Motor neuron (in vitro differentiated cells): ENCODE results near the gene SRCAP. TPM values are rescaled to one million over a fixed set of nuclear protein-coding genes. Genes with fewer than 3 reads are reported as not detected.

Experiments
- ATAC-seq, 8 experiments: fragments of 200-7000 bp; cut with Tn5 transposase; replicated peaks in 6 of 8; 2 replicates each; pipeline ENCODE4 v1.8.0; 2021; ENCODE audit warnings: mild to moderate bottlenecking in 8 of 8, moderate library complexity in 8 of 8
- H3K27ac ChIP-seq, 2 donors: fragments of 250-450 bp; sonication (Bioruptor Pico); 2 replicates each; pipeline ENCODE4 v1.9.0; 2021; ENCODE audit warnings: antibody characterized with exemption in 2 of 2, mild to moderate bottlenecking in 2 of 2, moderate library complexity in 1 of 2
- H3K4me1 ChIP-seq, 2 donors: fragments of 250-450 bp; sonication (Bioruptor Pico); replicated peaks in 1 of 2; 2 replicates each; pipeline ENCODE4 v1.6.1; 2021; ENCODE audit warnings: antibody characterized with exemption in 2 of 2, mild to moderate bottlenecking in 2 of 2, moderate library complexity in 1 of 2
- H3K4me3 ChIP-seq, 5 donors: fragments of 250-450 bp; sonication (Bioruptor Pico); 2 replicates each; pipeline ENCODE4 v1.9.0; 2021; ENCODE audit warnings: antibody characterized with exemption in 5 of 5, mild to moderate bottlenecking in 5 of 5, moderate library complexity in 4 of 5
- WGBS, 10 experiments: fragments of 450-650 bp; shearing (Covaris generic); methylation state at CpG; one replicate each; pipeline ENCODE4 v1.0.0; 2022; 5-methylcytosine and 5-hydroxymethylcytosine counted together
- in situ Hi-C, 9 experiments: fragments of 400-800 bp; cut with MboI; loops; one replicate each; pipeline ENCODE4 v1.15.0; 2021; ENCODE audit warnings: low sequenced_read_pairs in 9 of 9, low pct_unique_long_range_greater_than_20kb in 2 of 9; ENCODE audit not compliant: unreplicated experiment in 9 of 9
- total RNA-seq, 8 experiments: library from RNA; unstranded; fragments of 300-600 nt; gene quantifications; 2 replicates each; pipeline versions ENCODE4 v1.2.3 to v1.2.4, GENCODE V29; 2022

The SRCAP gene
- total RNA-seq, 8 experiments from 2014 or later, result 6.1 to 47.8 (median 11.3) TPM

DNA sequence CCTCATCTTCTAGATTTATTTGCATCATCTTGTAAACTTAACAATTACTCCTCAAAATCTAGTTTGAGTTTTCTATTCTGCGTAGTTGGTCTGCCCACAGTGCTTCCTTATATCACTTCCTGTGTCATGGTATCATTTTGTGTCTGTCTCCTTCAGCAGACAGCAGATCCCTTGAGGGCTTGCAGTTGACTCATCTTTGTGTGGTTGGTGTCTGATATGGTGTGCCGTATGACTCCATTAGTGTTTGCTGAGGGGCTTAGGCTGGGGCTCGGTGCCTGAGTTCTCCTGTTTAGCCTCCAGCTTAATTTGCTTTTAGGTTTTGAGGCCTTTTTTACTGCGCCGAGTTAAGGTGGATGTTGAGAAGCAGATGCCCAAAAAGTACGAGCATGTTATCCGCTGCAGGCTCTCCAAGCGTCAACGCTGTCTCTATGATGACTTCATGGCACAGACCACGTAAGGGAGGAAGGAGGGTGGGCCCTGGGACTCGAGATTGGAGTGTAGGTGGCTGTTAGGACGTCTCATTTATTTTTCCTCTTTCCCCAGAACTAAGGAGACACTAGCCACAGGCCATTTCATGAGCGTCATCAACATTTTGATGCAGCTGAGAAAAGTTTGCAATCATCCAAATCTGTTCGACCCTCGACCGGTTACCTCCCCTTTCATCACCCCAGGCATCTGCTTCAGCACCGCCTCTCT, 16.9 kb downstream of the SRCAP start:
- no peak overlapping the region for H3K27ac ChIP-seq

DNA sequence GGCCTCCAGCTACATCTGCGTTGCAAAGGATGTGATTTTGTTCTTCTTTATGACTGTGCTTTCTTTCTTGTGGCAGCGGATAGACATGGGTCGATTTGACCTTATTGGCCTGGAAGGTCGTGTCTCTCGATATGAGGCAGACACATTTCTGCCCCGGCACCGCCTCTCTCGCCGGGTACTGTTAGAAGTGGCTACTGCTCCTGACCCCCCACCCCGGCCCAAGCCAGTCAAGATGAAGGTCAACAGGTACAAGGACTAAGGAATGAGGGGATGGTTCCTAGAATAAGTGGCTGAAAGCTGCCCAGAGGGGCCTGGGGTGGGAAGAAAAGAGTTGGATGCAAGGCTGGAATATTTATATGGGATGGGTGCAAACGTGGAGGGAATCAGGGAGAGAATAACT, 21.1 kb downstream of the SRCAP start:
- H3K4me1 ChIP-seq, result no peaks in the 10 kb centered on the region
- in situ Hi-C loops, result no loop called here
- no peak overlapping the region for H3K4me3 ChIP-seq
- H3K27ac ChIP-seq, result no peak overlapping the region
- no peak for ATAC-seq
- WGBS, 10 experiments, result 58 to 100% (median 92%) methylated on average over 1 to 9 of the region's 11 CpGs; no CpG with 5 or more reads in 1 of the 10 experiments

More for the DNA sequence above, 16.9 kb downstream of the SRCAP start:
- in situ Hi-C loops, result no loop called here
- no peak for ATAC-seq
- Histone ChIP-seq H3K4me1 (no peaks in the 10 kb centered on the region), H3K4me3 (no peak overlapping the region)
- 87 to 100% (median 96%) methylated on average over 1 to 16 of the region's 17 CpGs for WGBS, 10 experiments

DNA sequence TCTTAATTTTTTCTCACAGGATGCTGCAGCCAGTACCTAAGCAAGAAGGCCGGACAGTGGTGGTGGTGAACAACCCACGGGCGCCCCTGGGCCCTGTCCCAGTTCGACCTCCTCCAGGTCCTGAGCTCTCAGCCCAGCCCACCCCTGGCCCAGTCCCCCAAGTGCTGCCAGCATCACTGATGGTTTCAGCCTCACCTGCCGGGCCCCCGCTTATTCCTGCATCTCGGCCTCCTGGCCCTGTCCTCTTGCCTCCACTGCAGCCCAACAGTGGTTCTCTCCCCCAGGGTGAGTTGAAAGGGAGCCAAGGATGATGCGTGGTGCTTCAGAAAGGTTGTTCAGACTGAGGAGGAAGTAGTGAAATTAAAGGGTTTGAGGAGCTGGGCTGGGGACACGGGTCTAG, 21.7 kb downstream of the SRCAP start:
- WGBS, 10 experiments, result 90 to 100% (median 99%) methylated on average over 1 to 5 of the region's 9 CpGs
- no peaks in the 10 kb centered on the region for H3K4me1 ChIP-seq
- no peak for ATAC-seq
- in situ Hi-C loops, result no loop called here
- H3K4me3 ChIP-seq, result no peak overlapping the region
- no peak overlapping the region for H3K27ac ChIP-seq

DNA sequence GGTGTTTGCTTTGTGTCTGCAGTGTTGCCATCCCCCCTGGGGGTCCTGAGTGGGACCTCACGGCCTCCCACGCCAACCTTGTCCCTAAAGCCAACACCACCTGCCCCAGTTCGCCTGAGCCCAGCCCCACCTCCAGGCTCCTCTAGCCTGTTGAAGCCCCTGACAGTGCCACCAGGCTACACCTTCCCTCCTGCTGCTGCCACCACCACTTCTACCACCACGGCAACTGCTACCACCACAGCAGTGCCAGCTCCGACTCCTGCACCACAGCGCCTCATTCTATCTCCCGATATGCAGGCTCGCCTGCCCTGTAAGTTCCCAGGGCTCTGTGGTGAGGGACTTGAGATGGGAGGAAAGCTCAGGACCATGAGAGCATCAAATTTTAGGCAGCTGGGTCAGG, 22.2 kb downstream of the SRCAP start:
- Histone ChIP-seq H3K27ac (no peak overlapping the region), H3K4me1 (no peaks in the 10 kb centered on the region), H3K4me3 (no peak overlapping the region)
- WGBS, 10 experiments, result 67 to 97% (median 80%) methylated on average over 2 to 5 of the region's 8 CpGs; no CpG with 5 or more reads in 7 of the 10 experiments
- no peak for ATAC-seq
- in situ Hi-C loops, result no loop called here

DNA sequence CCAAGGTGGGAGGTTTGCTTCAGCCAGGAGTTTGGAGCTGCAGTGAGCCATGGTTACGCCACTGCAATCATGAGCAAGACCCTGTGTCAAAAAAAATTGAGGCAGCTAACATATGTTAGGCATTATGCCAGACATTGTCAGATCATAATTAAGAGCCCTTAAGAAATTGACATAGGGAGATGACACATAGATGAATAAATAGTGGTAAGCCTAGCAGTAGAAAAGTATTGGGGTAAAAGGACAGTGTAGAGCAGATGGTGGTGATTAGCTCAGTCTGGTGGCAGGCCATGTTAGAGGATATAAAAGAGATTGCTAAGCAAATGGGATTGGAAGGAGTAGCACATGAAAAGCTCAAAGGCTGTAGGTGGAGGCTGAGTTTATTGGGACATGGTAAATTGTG, 22.6 kb downstream of the SRCAP start:
- in situ Hi-C loops, result no loop called here
- peak in 1 of 8 experiments; percentile 42 for ATAC-seq
- H3K27ac ChIP-seq, result no peak overlapping the region
- H3K4me3 ChIP-seq, result no peak overlapping the region
- 100% methylated on average over 1 of the region's 1 CpG; no CpG with 5 or more reads in 6 of the 10 experiments for whole genome bisulfite sequencing, 10 experiments
- no peaks in the 10 kb centered on the region for H3K4me1 ChIP-seq

DNA sequence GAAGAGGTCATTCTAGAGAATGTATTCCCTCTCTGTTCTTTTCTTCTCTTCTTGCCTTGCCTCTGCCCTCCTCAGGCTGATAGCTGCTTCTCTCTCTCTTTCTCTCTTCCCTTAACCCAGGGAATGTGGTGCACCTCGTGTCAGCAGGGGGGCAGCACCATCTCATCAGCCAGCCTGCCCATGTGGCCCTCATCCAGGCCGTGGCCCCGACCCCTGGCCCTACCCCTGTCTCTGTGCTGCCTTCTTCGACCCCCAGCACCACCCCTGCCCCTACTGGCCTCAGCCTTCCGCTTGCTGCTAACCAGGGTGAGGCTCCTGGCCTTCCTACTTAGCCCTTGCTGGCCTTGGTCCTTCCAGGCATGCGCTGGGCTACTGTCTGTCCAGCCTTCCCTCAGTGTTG, 23.5 kb downstream of the SRCAP start:
- Histone ChIP-seq H3K4me3 (no peak overlapping the region), H3K27ac (no peak overlapping the region), H3K4me1 (no peaks in the 10 kb centered on the region)
- ATAC-seq, result no peak
- in situ Hi-C loops, result no loop called here
- 57 to 100% (median 70%) methylated on average over 1 to 3 of the region's 6 CpGs; no CpG with 5 or more reads in 4 of the 10 experiments for WGBS, 10 experiments

DNA sequence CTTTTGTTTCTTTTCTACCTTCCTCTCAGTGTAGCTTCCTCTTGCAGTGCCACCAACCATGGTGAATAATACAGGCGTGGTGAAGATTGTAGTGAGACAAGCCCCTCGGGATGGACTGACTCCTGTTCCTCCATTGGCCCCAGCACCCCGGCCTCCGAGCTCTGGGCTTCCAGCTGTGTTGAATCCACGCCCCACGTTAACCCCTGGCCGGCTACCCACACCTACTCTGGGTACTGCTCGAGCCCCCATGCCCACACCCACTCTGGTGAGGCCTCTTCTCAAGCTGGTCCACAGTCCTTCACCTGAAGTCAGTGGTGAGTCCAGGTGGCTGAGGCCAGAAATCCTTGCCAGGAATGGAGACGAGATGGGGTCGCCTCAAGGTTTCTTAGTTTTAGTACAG, 23.9 kb downstream of the SRCAP start:
- Histone ChIP-seq H3K4me3 (no peak overlapping the region), H3K4me1 (no peaks in the 10 kb centered on the region), H3K27ac (no peak overlapping the region)
- WGBS, 10 experiments, result 80 to 100% (median 90%) methylated on average over 1 to 6 of the region's 10 CpGs; no CpG with 5 or more reads in 4 of the 10 experiments
- in situ Hi-C loops, result no loop called here
- ATAC-seq, result no peak

DNA sequence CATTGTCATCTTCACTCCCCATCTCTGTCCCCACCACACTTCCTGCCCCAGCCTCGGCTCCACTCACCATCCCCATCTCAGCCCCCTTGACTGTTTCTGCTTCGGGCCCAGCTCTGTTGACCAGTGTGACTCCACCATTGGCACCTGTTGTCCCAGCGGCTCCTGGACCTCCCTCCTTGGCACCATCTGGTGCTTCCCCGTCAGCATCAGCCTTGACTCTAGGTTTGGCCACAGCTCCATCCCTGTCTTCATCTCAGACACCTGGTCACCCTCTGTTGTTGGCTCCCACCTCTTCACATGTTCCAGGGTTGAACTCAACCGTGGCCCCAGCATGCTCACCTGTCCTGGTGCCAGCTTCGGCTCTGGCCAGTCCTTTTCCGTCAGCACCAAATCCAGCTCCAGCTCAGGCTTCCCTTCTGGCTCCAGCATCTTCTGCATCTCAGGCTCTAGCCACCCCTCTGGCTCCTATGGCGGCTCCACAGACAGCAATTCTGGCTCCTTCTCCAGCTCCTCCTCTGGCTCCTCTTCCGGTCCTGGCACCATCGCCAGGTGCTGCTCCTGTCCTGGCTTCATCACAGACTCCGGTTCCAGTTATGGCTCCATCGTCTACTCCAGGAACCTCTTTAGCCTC, 24.9 kb downstream of the SRCAP start:
- no peak for ATAC-seq
- WGBS, 10 experiments, result 80 to 100% (median 100%) methylated on average over 1 to 10 of the region's 12 CpGs; no CpG with 5 or more reads in 3 of the 10 experiments
- H3K27ac ChIP-seq, result no peak overlapping the region
- no peak overlapping the region for H3K4me3 ChIP-seq
- H3K4me1 ChIP-seq, result no peaks in the 10 kb centered on the region
- in situ Hi-C loops, result no loop called here

DNA sequence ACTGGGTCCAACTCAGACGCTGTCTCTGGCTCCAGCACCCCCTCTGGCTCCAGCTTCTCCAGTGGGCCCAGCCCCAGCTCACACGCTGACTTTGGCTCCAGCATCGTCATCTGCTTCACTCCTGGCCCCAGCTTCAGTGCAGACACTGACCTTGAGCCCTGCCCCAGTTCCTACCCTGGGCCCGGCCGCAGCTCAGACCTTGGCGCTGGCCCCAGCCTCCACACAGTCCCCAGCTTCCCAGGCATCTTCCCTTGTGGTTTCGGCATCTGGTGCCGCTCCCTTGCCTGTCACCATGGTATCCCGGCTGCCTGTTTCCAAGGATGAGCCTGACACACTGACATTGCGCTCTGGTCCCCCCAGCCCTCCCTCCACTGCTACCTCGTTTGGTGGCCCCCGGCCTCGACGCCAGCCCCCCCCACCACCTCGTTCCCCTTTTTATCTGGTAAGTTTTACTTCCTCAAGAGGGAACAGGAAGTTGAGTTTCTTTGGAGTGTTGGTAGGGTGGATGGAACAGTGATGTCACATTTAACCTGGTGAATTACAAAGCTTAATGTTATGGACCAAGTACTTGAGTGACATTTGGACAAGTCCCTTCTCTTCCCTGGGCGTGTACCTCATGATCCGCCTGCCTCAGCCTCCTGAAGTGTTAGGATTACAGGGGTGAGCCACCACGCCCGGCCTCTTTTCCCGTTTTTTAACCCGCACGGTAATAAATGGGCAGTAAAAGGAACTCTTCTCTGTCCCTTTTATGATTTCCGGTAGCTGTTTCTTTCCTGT, 25.9 kb downstream of the SRCAP start:
- H3K27ac ChIP-seq, result no peak overlapping the region
- in situ Hi-C loops, result no loop called here
- WGBS, 10 experiments, result 83 to 100% (median 92%) methylated on average over 2 to 11 of the region's 23 CpGs; no CpG with 5 or more reads in 1 of the 10 experiments

DNA sequence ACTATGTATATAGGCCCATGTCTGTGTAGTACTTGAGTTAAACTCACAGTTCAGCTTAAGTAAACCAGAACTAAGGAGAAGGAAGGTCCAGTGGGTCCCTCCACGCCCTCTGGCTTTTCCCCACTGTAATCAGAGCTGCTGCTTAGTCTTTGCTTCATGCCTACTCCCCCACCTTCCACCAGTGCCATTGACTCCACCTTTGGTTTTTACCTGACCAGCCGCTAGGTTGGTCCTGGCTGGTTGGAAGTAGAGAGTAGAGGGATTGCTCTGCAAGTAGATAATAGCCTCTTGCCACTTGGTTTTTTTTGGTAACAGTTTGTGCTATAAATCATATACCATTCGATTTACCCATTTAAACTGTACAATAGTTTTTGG, 26.4 kb downstream of the SRCAP start:
- Histone ChIP-seq H3K27ac (no peak overlapping the region), H3K4me1 (no peaks in the 10 kb centered on the region), H3K4me3 (no peak overlapping the region)
- in situ Hi-C loops, result no loop called here
- no peak for ATAC-seq
- 80 to 100% (median 100%) methylated on average over 1 to 3 of the region's 3 CpGs; no CpG with 5 or more reads in 2 of the 10 experiments for WGBS, 10 experiments

More for the DNA sequence above, 25.9 kb downstream of the SRCAP start:
- Histone ChIP-seq H3K4me3 (no peak overlapping the region), H3K4me1 (no peaks in the 10 kb centered on the region)
- ATAC-seq, result peak in 3 of 8 experiments; percentile 7 to 22 (median 18)

DNA sequence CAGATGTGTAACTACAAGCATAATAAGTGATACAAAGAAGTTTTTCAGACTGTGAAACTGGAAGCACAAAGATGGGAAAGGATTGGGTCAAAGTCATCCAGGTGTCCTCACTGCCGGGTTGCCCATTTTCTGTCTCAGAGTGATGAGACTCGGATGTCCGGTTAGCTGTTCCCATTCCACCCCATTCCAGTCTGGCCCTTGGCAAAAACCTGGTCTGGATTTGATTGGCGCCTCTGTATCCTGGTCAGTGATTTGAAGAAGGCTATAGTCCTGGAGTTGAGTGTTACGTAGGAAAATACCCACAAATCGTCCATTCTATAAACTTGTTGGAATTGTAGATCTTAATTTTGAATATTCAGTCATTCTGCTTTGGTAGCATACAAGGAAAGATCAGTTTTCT, 29.4 kb downstream of the SRCAP start:
- in situ Hi-C loops, result no loop called here
- Histone ChIP-seq H3K4me1 (no peaks in the 10 kb centered on the region), H3K27ac (no peak overlapping the region), H3K4me3 (no peak overlapping the region)
- 56 to 100% (median 82%) methylated on average over 2 to 6 of the region's 6 CpGs; no CpG with 5 or more reads in 2 of the 10 experiments for WGBS, 10 experiments
- ATAC-seq, result peak in 2 of 8 experiments; percentile 47 to 48

DNA sequence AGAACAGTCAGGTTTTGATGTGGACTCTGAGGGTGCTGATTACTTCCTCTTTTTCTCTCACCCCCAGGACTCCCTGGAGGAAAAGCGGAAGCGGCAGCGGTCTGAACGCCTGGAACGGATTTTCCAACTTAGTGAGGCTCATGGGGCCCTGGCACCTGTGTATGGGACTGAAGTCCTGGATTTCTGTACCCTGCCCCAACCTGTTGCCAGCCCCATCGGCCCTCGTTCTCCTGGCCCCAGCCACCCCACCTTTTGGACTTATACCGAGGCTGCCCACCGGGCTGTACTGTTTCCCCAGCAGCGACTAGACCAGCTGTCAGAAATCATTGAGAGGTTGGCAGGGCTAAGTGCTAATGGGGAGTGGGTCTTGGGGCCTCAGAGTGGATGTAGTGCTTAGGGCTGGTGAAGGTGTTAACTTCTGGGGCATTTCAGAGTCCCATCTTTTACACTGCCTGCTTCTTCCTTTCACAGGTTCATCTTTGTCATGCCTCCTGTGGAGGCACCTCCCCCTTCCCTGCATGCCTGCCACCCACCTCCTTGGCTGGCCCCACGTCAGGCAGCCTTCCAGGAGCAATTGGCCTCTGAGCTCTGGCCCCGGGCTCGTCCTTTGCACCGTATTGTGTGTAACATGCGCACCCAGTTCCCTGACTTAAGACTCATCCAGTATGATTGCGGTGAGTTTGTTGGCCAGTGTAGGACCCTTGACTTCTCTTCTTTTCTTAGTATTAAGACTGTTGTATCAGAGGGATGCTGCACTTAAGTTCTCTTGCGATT, 30.1 kb downstream of the SRCAP start:
- Histone ChIP-seq H3K4me1 (no peaks in the 10 kb centered on the region), H3K27ac (no peak overlapping the region), H3K4me3 (no peak overlapping the region)
- in situ Hi-C loops, result no loop called here
- WGBS, 10 experiments, result 40 to 98% (median 87%) methylated on average over 1 to 11 of the region's 17 CpGs
- ATAC-seq, result peak in 4 of 8 experiments; percentile 21 to 43 (median 26)
